ENCODE results near the gene SPEG. TPM values are rescaled to one million over a fixed set of nuclear protein-coding genes. Genes with fewer than 3 reads are reported as not detected.

Gene SPEG
- total RNA-seq, 1 donor from 2014 or later = 71.2 TPM

DNA sequence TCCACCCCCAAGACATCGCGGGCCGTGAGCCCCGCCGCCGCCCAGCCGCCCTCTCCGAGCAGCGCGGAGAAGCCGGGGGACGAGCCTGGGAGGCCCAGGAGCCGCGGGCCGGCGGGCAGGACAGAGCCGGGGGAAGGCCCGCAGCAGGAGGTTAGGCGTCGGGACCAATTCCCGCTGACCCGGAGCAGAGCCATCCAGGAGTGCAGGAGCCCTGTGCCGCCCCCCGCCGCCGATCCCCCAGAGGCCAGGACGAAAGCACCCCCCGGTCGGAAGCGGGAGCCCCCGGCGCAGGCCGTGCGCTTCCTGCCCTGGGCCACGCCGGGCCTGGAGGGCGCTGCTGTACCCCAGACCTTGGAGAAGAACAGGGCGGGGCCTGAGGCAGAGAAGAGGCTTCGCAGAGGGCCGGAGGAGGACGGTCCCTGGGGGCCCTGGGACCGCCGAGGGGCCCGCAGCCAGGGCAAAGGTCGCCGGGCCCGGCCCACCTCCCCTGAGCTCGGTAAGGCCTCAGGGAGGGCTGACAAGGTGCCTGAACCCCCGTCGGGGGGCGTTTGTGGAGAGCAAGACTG, 14.2 kb downstream of the SPEG start:
- H3K4me1 ChIP-seq (ENCODE audit: insufficient read depth, low read length) = peaks cover 55% of the 10 kb centered on the region
- no peak for TF ChIP-seq EZH2 (IDR thresholded peaks at IDR 0.05; ENCODE audit: insufficient read depth, low read length)
- TF ChIP-seq, protein P1, sequence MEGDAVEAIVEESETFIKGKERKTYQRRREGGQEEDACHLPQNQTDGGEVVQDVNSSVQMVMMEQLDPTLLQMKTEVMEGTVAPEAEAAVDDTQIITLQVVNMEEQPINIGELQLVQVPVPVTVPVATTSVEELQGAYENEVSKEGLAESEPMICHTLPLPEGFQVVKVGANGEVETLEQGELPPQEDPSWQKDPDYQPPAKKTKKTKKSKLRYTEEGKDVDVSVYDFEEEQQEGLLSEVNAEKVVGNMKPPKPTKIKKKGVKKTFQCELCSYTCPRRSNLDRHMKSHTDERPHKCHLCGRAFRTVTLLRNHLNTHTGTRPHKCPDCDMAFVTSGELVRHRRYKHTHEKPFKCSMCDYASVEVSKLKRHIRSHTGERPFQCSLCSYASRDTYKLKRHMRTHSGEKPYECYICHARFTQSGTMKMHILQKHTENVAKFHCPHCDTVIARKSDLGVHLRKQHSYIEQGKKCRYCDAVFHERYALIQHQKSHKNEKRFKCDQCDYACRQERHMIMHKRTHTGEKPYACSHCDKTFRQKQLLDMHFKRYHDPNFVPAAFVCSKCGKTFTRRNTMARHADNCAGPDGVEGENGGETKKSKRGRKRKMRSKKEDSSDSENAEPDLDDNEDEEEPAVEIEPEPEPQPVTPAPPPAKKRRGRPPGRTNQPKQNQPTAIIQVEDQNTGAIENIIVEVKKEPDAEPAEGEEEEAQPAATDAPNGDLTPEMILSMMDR (IDR thresholded peaks at IDR 0.05; ENCODE audit: insufficient read depth, low read depth, low read length) = no peak
- no peak overlapping the region for H3K27ac Mint-ChIP-seq (ENCODE audit: unreplicated experiment)
- H3K9me3 ChIP-seq (ENCODE audit: insufficient read depth, low read depth, low read length) = no peaks in the 10 kb centered on the region
- H3K27me3 Mint-ChIP-seq (ENCODE audit: low read depth, unreplicated experiment) = no peaks in the 10 kb centered on the region
- H3K9me3 Mint-ChIP-seq (ENCODE audit: unreplicated experiment) = no peaks in the 10 kb centered on the region
- peaks cover 24% of the 10 kb centered on the region for H3K36me3 Mint-ChIP-seq (ENCODE audit: low read depth, unreplicated experiment)
- H4K20me1 ChIP-seq (ENCODE audit: insufficient read depth, low read length) = no peaks in the 10 kb centered on the region
- no peaks in the 10 kb centered on the region for H3K27me3 ChIP-seq (ENCODE audit: insufficient read depth, low read length)
- FAIRE-seq (no peak), DNase-seq (ENCODE audit: low read depth) (no peak)
- no peak overlapping the region for H3K9ac ChIP-seq (ENCODE audit: low read length)
- H3K27ac ChIP-seq (ENCODE audit: low read depth, low read length) = no peak overlapping the region
- no peak overlapping the region for H3K4me3 Mint-ChIP-seq (ENCODE audit: unreplicated experiment)
- H3K4me2 ChIP-seq (ENCODE audit: low read length) = no peak overlapping the region
- no peak overlapping the region for H2AFZ ChIP-seq (ENCODE audit: low read depth, low read length)
- peaks cover 41% of the 10 kb centered on the region for H3K79me2 ChIP-seq (ENCODE audit: insufficient read depth, low read length)
- H3K36me3 ChIP-seq (ENCODE audit: insufficient read depth, low read length) = peaks cover 6% of the 10 kb centered on the region
- peaks cover 45% of the 10 kb centered on the region for H3K4me1 Mint-ChIP-seq (ENCODE audit: low read depth, unreplicated experiment)
- no peak overlapping the region for H3K4me3 ChIP-seq (ENCODE audit: insufficient read depth, low read depth, low read length)

DNA sequence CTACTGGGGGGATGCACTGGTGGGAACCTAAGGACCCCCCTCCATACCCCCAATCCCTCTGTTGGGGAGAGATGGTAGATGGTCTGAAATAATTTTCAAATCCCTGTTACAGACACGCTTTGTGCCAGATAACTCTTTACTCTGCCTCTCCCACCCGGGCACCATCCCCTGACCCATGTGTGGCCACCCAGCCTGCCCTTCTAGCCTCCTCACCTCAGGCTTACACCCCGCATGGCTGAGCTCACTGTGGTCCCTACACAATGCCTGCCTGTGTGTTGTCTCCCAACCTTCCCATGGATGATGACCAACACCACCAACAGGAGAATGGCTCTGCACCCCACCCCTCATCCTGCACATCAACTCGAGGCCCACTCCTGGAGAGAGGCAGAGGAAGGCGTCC, 15.0 kb downstream of the SPEG start:
- Mint-ChIP-seq H3K4me1 (ENCODE audit: low read depth, unreplicated experiment) (peaks cover 47% of the 10 kb centered on the region), H3K36me3 (ENCODE audit: low read depth, unreplicated experiment) (peaks cover 21% of the 10 kb centered on the region), H3K27ac (ENCODE audit: unreplicated experiment) (no peak overlapping the region), H3K27me3 (ENCODE audit: low read depth, unreplicated experiment) (no peaks in the 10 kb centered on the region), H3K9me3 (ENCODE audit: unreplicated experiment) (no peaks in the 10 kb centered on the region), H3K4me3 (ENCODE audit: unreplicated experiment) (peak overlapping the region; percentile 50)
- H3K79me2 ChIP-seq (ENCODE audit: insufficient read depth, low read length) = peaks cover 35% of the 10 kb centered on the region
- H3K4me2 ChIP-seq (ENCODE audit: low read length) = peak overlapping the region; percentile 6
- H3K4me3 ChIP-seq (ENCODE audit: insufficient read depth, low read depth, low read length) = no peak overlapping the region
- H3K36me3 ChIP-seq (ENCODE audit: insufficient read depth, low read length) = peaks cover 6% of the 10 kb centered on the region
- no peaks in the 10 kb centered on the region for H3K9me3 ChIP-seq (ENCODE audit: insufficient read depth, low read depth, low read length)
- H3K9ac ChIP-seq (ENCODE audit: low read length) = no peak overlapping the region
- TF ChIP-seq, protein P1 (IDR thresholded peaks at IDR 0.05; ENCODE audit: insufficient read depth, low read depth, low read length) = no peak
- no peak for TF ChIP-seq EZH2 (IDR thresholded peaks at IDR 0.05; ENCODE audit: insufficient read depth, low read length)
- peaks cover 59% of the 10 kb centered on the region for H3K4me1 ChIP-seq (ENCODE audit: insufficient read depth, low read length)
- DNase-seq (ENCODE audit: low read depth) = no peak
- H3K27ac ChIP-seq (ENCODE audit: low read depth, low read length) = no peak overlapping the region
- H2AFZ ChIP-seq (ENCODE audit: low read depth, low read length) = no peak overlapping the region
- no peak for FAIRE-seq
- no peaks in the 10 kb centered on the region for H4K20me1 ChIP-seq (ENCODE audit: insufficient read depth, low read length)
- no peaks in the 10 kb centered on the region for H3K27me3 ChIP-seq (ENCODE audit: insufficient read depth, low read length)

DNA sequence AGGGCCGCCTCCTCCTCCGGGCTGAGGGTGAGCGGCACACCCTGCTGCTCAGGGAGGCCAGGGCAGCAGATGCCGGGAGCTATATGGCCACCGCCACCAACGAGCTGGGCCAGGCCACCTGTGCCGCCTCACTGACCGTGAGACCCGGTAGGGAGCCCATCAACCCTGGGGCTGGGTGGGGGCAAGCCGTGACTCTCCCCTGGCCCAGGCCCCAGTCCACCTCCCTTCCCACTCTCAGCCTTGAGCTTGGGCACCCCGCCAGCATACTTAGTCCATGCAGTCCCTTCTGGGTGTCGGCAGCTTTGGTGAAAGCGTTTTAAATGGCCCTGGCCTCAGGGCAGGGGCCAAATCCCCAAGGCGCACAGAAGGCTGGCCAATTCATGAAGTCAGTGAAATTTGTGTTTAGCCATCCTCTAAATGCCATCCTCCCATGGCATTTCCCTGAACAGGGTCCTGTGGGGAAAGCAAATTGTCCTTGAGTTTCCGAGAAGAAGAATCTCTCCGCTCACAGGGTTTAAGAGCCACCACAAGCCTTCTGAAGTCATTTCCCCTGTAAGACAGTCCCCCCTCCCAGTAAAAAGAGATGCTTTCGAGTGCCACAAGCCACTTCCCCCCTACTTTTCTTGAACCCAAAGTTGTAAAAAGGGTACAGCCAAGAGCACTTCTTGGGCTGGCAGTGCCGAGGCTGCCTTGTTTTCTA, 17.2 kb downstream of the SPEG start:
- H3K36me3 ChIP-seq (ENCODE audit: insufficient read depth, low read length) = peaks cover 6% of the 10 kb centered on the region
- H3K9ac ChIP-seq (ENCODE audit: low read length) = peak overlapping the region; percentile 62
- no peaks in the 10 kb centered on the region for H3K9me3 ChIP-seq (ENCODE audit: insufficient read depth, low read depth, low read length)
- peak overlapping the region; percentile 83 for H3K27ac ChIP-seq (ENCODE audit: low read depth, low read length)
- TF ChIP-seq, protein P1 (IDR thresholded peaks at IDR 0.05; ENCODE audit: insufficient read depth, low read depth, low read length) = no peak
- TF ChIP-seq EZH2 (IDR thresholded peaks at IDR 0.05; ENCODE audit: insufficient read depth, low read length) = no peak
- peak overlapping the region; percentile 95 for H3K27ac Mint-ChIP-seq (ENCODE audit: unreplicated experiment)
- H3K4me3 Mint-ChIP-seq (ENCODE audit: unreplicated experiment) = no peak overlapping the region
- H2AFZ ChIP-seq (ENCODE audit: low read depth, low read length) = no peak overlapping the region
- H3K9me3 Mint-ChIP-seq (ENCODE audit: unreplicated experiment) = no peaks in the 10 kb centered on the region
- FAIRE-seq (no peak), DNase-seq (ENCODE audit: low read depth) (peak; percentile 48)
- H3K27me3 ChIP-seq (ENCODE audit: insufficient read depth, low read length) = no peaks in the 10 kb centered on the region
- no peaks in the 10 kb centered on the region for H4K20me1 ChIP-seq (ENCODE audit: insufficient read depth, low read length)
- peaks cover 32% of the 10 kb centered on the region for H3K4me1 Mint-ChIP-seq (ENCODE audit: low read depth, unreplicated experiment)
- H3K4me2 ChIP-seq (ENCODE audit: low read length) = peak overlapping the region; percentile 54
- peaks cover 32% of the 10 kb centered on the region for H3K36me3 Mint-ChIP-seq (ENCODE audit: low read depth, unreplicated experiment)
- peaks cover 30% of the 10 kb centered on the region for H3K79me2 ChIP-seq (ENCODE audit: insufficient read depth, low read length)
- peaks cover 41% of the 10 kb centered on the region for H3K4me1 ChIP-seq (ENCODE audit: insufficient read depth, low read length)
- no peak overlapping the region for H3K4me3 ChIP-seq (ENCODE audit: insufficient read depth, low read depth, low read length)
- no peaks in the 10 kb centered on the region for H3K27me3 Mint-ChIP-seq (ENCODE audit: low read depth, unreplicated experiment)
